ENCODE measurements around the gene ASAP3.
"Not testable (repeated sequence)": the region's sequence is repeated elsewhere in the genome, so short reads cannot be mapped to it uniquely, and the experiment has no call there.

Gene ASAP3

DNA sequence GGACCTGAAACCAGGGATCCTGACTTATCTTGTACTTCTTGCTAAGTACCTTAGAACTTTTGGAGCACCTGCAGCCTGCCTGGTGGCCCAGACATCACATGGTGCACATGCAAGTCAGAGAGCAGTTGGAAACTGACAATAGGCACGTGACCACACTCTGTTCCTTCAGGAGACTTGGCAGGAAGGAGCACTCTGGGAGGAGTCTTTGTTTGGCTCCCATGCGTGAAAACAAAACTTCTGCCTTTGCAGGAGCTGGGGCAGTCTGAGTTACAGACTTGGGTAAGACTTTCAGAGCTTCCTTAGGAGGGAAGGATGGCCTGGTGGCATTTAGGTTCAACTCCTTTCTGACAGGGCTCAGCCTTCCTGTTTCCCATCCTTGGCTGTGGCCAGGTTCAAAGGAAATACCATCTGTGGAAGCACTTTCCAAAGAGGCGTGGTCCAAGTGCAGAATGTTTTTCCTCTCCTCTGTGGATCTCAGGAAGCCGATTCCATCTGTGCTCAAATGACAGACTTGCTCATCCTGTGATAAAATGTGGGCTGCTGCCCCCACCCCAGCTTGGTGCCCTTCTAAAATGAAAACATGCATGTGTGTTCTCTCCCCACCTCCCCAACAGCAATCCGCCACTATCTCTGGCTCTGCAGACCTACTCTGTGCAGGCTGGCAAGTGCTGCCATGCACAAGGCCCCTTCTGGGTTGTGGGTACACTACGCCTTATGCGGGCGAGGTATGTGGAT is 100.2 kb downstream of the ASAP3 start:
- TF ChIP-seq TCF4 (CRISPR knock-in tag; IDR thresholded peaks at IDR 0.05; ENCODE audit: borderline replicate concordance) (no peak), CSRNP3 (CRISPR knock-in tag; IDR thresholded peaks at IDR 0.05) (no peak), TOX (CRISPR knock-in tag; IDR thresholded peaks at IDR 0.05; ENCODE audit: borderline replicate concordance) (no peak), ARNTL (CRISPR knock-in tag; IDR thresholded peaks at IDR 0.05; ENCODE audit: borderline replicate concordance, low read depth) (no peak), RARB (CRISPR knock-in tag; IDR thresholded peaks at IDR 0.05) (no peak), PPARA (CRISPR knock-in tag; IDR thresholded peaks at IDR 0.05; ENCODE audit: borderline replicate concordance) (no peak), ZC3H10 (CRISPR knock-in tag; IDR thresholded peaks at IDR 0.05) (no peak), SNAI2 (CRISPR knock-in tag; IDR thresholded peaks at IDR 0.05) (no peak)
- peak; percentile 27; the same call in 1 of the 3 replicates for ATAC-seq

GRCh38 chr1:23381233-23381885 is 102.6 kb downstream of the ASAP3 start:
- no peak for ATAC-seq
- TF ChIP-seq ZNF8 (CRISPR knock-in tag; IDR thresholded peaks at IDR 0.05) (no peak), ZFP3 (CRISPR knock-in tag; IDR thresholded peaks at IDR 0.05) (no peak), BACH2 (CRISPR knock-in tag; IDR thresholded peaks at IDR 0.05; ENCODE audit: borderline replicate concordance) (no peak), CSDC2 (CRISPR knock-in tag; IDR thresholded peaks at IDR 0.05) (no peak), POU6F1 (CRISPR knock-in tag; IDR thresholded peaks at IDR 0.05; ENCODE audit: borderline replicate concordance, low read depth) (no peak), ZNF565 (CRISPR knock-in tag; conservative IDR thresholded peaks at IDR 0.05; ENCODE audit: low read depth) (no peak), CSRNP3 (CRISPR knock-in tag; IDR thresholded peaks at IDR 0.05) (no peak), ARNTL (CRISPR knock-in tag; IDR thresholded peaks at IDR 0.05; ENCODE audit: borderline replicate concordance, low read depth) (no peak), ZC3H10 (CRISPR knock-in tag; IDR thresholded peaks at IDR 0.05) (no peak), ISL1 (CRISPR knock-in tag; IDR thresholded peaks at IDR 0.05) (no peak), OSR1 (CRISPR knock-in tag; IDR thresholded peaks at IDR 0.05) (no peak), ZFP30 (CRISPR knock-in tag; IDR thresholded peaks at IDR 0.05) (no peak), CREB5 (CRISPR knock-in tag; IDR thresholded peaks at IDR 0.05; ENCODE audit: low read depth) (no peak)
- TF ChIP-seq, protein P1, sequence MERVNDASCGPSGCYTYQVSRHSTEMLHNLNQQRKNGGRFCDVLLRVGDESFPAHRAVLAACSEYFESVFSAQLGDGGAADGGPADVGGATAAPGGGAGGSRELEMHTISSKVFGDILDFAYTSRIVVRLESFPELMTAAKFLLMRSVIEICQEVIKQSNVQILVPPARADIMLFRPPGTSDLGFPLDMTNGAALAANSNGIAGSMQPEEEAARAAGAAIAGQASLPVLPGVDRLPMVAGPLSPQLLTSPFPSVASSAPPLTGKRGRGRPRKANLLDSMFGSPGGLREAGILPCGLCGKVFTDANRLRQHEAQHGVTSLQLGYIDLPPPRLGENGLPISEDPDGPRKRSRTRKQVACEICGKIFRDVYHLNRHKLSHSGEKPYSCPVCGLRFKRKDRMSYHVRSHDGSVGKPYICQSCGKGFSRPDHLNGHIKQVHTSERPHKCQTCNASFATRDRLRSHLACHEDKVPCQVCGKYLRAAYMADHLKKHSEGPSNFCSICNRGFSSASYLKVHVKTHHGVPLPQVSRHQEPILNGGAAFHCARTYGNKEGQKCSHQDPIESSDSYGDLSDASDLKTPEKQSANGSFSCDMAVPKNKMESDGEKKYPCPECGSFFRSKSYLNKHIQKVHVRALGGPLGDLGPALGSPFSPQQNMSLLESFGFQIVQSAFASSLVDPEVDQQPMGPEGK (CRISPR knock-in tag; IDR thresholded peaks at IDR 0.05; ENCODE audit: borderline replicate concordance): no peak

GRCh38 chr1:23380719-23381118 is 103.3 kb downstream of the ASAP3 start:
- ATAC-seq: no peak
- TF ChIP-seq RARB (CRISPR knock-in tag; IDR thresholded peaks at IDR 0.05) (no peak), OSR1 (CRISPR knock-in tag; IDR thresholded peaks at IDR 0.05) (no peak), BACH2 (CRISPR knock-in tag; IDR thresholded peaks at IDR 0.05; ENCODE audit: borderline replicate concordance) (no peak), ZNF70 (CRISPR knock-in tag; IDR thresholded peaks at IDR 0.05) (no peak), ZNF565 (CRISPR knock-in tag; conservative IDR thresholded peaks at IDR 0.05; ENCODE audit: low read depth) (no peak), ESRRG (CRISPR knock-in tag; IDR thresholded peaks at IDR 0.05) (no peak), ZFP30 (CRISPR knock-in tag; IDR thresholded peaks at IDR 0.05) (no peak), POU6F1 (CRISPR knock-in tag; IDR thresholded peaks at IDR 0.05; ENCODE audit: borderline replicate concordance, low read depth) (no peak), PPARA (CRISPR knock-in tag; IDR thresholded peaks at IDR 0.05; ENCODE audit: borderline replicate concordance) (no peak), SNAI2 (CRISPR knock-in tag; IDR thresholded peaks at IDR 0.05) (no peak), ZC3H10 (CRISPR knock-in tag; IDR thresholded peaks at IDR 0.05) (no peak), GLIS3 (CRISPR knock-in tag; IDR thresholded peaks at IDR 0.05) (no peak), ZNF8 (CRISPR knock-in tag; IDR thresholded peaks at IDR 0.05) (no peak), ISL1 (CRISPR knock-in tag; IDR thresholded peaks at IDR 0.05) (no peak), ZFP3 (CRISPR knock-in tag; IDR thresholded peaks at IDR 0.05) (no peak)

GRCh38 chr1:23380236-23380635 is 103.7 kb downstream of the ASAP3 start:
- not testable (repeated sequence) for ATAC-seq
